HCT116 (cell line): ENCODE data around the gene CDK11A. TPM values are rescaled to one million over a fixed set of nuclear protein-coding genes. Genes with fewer than 3 reads are reported as not detected.
"Not testable (repeated sequence)": the region's sequence is repeated elsewhere in the genome, so short reads cannot be mapped to it uniquely, and the experiment has no call there.

Source experiments
- ATAC-seq: fragments of 200-7000 bp; cut with Tn5 transposase; 2 replicates; pipeline ENCODE4 v1.9.1; 2020; ENCODE audit warnings: mild to moderate bottlenecking, moderate library complexity
- BruUV-seq: library from RNA; stranded (reverse); fragments of 400-500 nt; replicated peaks from 2 replicates; lab custom pipeline; 2021; lab: Mats Ljungman, UMichigan
- CTCF ChIA-PET: fragments of 300-600 bp; sonication (Branson Sonifier 250); formaldehyde crosslinking; loops from one replicate; lab custom pipeline; 2021; ENCODE audit warnings: antibody characterized with exemption; lab: Charles Lee
- POLR2A ChIA-PET: fragments of 300-600, 350-600 bp; sonication (Branson Sonifier 250); formaldehyde crosslinking; loops from one replicate; lab custom pipeline; 2021; ENCODE audit warnings: antibody characterized with exemption; lab: Charles Lee
- RAD21 ChIA-PET, 2 experiments: fragments of 300-600 bp; sonication (Branson Sonifier 250); formaldehyde crosslinking; loops; one replicate each; lab custom pipeline; 2023; ENCODE audit warnings: low total read pairs in 2 of 2; ENCODE audit not compliant: uncharacterized antibody in 2 of 2, unreplicated experiment in 2 of 2, low non-redundant PET in 1 of 2; lab: Charles Lee
- DNase-seq: peaks from one replicate; pipeline ENCODE4 v3.0.0-alpha.2; 2010; ENCODE audit warnings: low read depth, low spot score
- H2AFZ ChIP-seq: fragments of 200-600 bp; shearing (Covaris generic), sonication (generic); 2 replicates; pipeline ENCODE4 v1.6.1; 2017; ENCODE audit warnings: low read depth, mixed run types, mixed read lengths, antibody characterized with exemption, low read length; ENCODE audit not compliant: poor library complexity, severe bottlenecking
- H3K27ac ChIP-seq: 2 replicates; pipeline ENCODE4 v1.5.1; 2012; ENCODE audit warnings: low read depth, low read length
- H3K27me3 ChIP-seq: fragments of 200-600 bp; sonication (generic); 2 replicates; pipeline ENCODE4 v1.6.1; 2016; ENCODE audit warnings: mixed run types, low read length, mixed read lengths; ENCODE audit not compliant: insufficient read depth
- H3K36me3 ChIP-seq, 2 experiments: fragments of 200-500 bp in 1 of 2; fragments of 200-600 bp in 1 of 2; sonication (Bioruptor generic) in 1 of 2; sonication (generic) in 1 of 2; 2 replicates each; pipeline versions ENCODE4 v1.5.1 to v1.6.1; 2014 to 2016; ENCODE audit warnings: low read length in 2 of 2, inconsistent platforms in 1 of 2, mixed read lengths in 1 of 2, mixed run types in 1 of 2; ENCODE audit not compliant: insufficient read depth in 2 of 2, control insufficient read depth in 1 of 2
- H3K4me1 ChIP-seq, 2 experiments: fragments of 200-600 bp in 1 of 2; sonication (generic) in 1 of 2; 2 replicates each; pipeline versions ENCODE4 v1.5.1 to v1.6.1; 2012 to 2017; ENCODE audit warnings: low read length in 2 of 2, inconsistent platforms in 1 of 2, mild to moderate bottlenecking in 1 of 2, mixed read lengths in 1 of 2, mixed run types in 1 of 2, moderate library complexity in 1 of 2; ENCODE audit not compliant: insufficient read depth in 2 of 2, control insufficient read depth in 1 of 2
- H3K4me2 ChIP-seq: fragments of 200-600 bp; sonication (generic); 2 replicates; pipeline ENCODE4 v1.6.1; 2017; ENCODE audit warnings: mixed run types, low read length, mixed read lengths
- H3K4me3 ChIP-seq, 2 experiments: fragments of 200-600 bp in 1 of 2; sonication (generic) in 1 of 2; replicated peaks in 1 of 2; 2 replicates each; pipeline ENCODE4 v1.5.1; 2011 to 2016; ENCODE audit warnings: low read length in 2 of 2, control low read depth in 1 of 2, low read depth in 1 of 2, mild to moderate bottlenecking in 1 of 2, mixed read lengths in 1 of 2, mixed run types in 1 of 2
- H3K79me2 ChIP-seq: fragments of 200-600 bp; sonication (generic); 2 replicates; pipeline ENCODE4 v1.6.1; 2017; ENCODE audit warnings: mild to moderate bottlenecking, mixed run types, low read length, moderate library complexity, mixed read lengths; ENCODE audit not compliant: insufficient read depth
- H3K9ac ChIP-seq: fragments of 200-600 bp; sonication (generic); 2 replicates; pipeline ENCODE4 v1.6.1; 2016; ENCODE audit warnings: low read length, mixed read lengths
- H3K9me2 ChIP-seq: fragments of 200-600 bp; sonication (generic), shearing (Covaris generic); 2 replicates; pipeline ENCODE4 v1.6.1; 2017; ENCODE audit warnings: mixed run types, mild to moderate bottlenecking, moderate library complexity; ENCODE audit not compliant: insufficient read depth
- H3K9me3 ChIP-seq, 2 experiments: fragments of 200-500 bp in 1 of 2; fragments of 200-600 bp in 1 of 2; sonication (Bioruptor generic) in 1 of 2; sonication (generic) in 1 of 2; 2 replicates each; pipeline ENCODE4 v1.6.1; 2014 to 2017; ENCODE audit warnings: low read length in 2 of 2, mixed read lengths in 2 of 2, inconsistent platforms in 1 of 2, low read depth in 1 of 2, mild to moderate bottlenecking in 1 of 2, mixed run types in 1 of 2, moderate library complexity in 1 of 2; ENCODE audit not compliant: control insufficient read depth in 1 of 2, insufficient read depth in 1 of 2
- H4K20me1 ChIP-seq: fragments of 200-600 bp; sonication (generic), shearing (Covaris generic); 2 replicates; pipeline ENCODE4 v1.6.1; 2017; ENCODE audit warnings: mixed run types, mild to moderate bottlenecking, moderate library complexity; ENCODE audit not compliant: insufficient read depth
- ATF3 ChIP-seq: IDR thresholded peaks from 2 replicates; pipeline ENCODE4 v1.6.1; 2012
- CBX3 ChIP-seq: IDR thresholded peaks from 2 replicates; pipeline ENCODE4 v1.6.1; 2012; ENCODE audit warnings: low read depth
- CTCF ChIP-seq, 3 experiments: fragments of 200-600 bp in 1 of 3; sonication (generic) in 1 of 3; IDR thresholded peaks in 2 of 3; conservative IDR thresholded peaks in 1 of 3; 2 replicates each; pipeline ENCODE4 v1.5.1; 2012 to 2017; ENCODE audit warnings: low read depth in 2 of 3, low read length in 2 of 3, antibody characterized with exemption in 1 of 3, borderline replicate concordance in 1 of 3, control low read depth in 1 of 3, mild to moderate bottlenecking in 1 of 3, mixed read lengths in 1 of 3, mixed run types in 1 of 3, moderate library complexity in 1 of 3; ENCODE audit not compliant: insufficient read depth in 1 of 3
- EGR1 ChIP-seq: IDR thresholded peaks from 2 replicates; pipeline ENCODE4 v1.6.1; 2012; ENCODE audit warnings: low read depth
- ELF1 ChIP-seq: IDR thresholded peaks from 2 replicates; pipeline ENCODE4 v1.6.1; 2012; ENCODE audit warnings: low read depth, borderline replicate concordance
- EZH2 ChIP-seq: fragments of 200-600 bp; sonication (generic); IDR thresholded peaks from 2 replicates; pipeline ENCODE4 v1.6.1; 2017; ENCODE audit warnings: antibody characterized with exemption, mixed run types
- MAX ChIP-seq: IDR thresholded peaks from 2 replicates; pipeline ENCODE4 v1.6.1; 2012
- POLR2AphosphoS5 ChIP-seq: IDR thresholded peaks from 2 replicates; pipeline ENCODE4 v1.6.1; 2011; ENCODE audit warnings: mild to moderate bottlenecking, low read depth, low read length, moderate library complexity
- REST ChIP-seq: IDR thresholded peaks from 2 replicates; pipeline ENCODE4 v1.6.1; 2012; ENCODE audit warnings: low read depth
- SIN3A ChIP-seq: IDR thresholded peaks from 2 replicates; pipeline ENCODE4 v1.6.1; 2012; ENCODE audit warnings: low read depth
- SP1 ChIP-seq: IDR thresholded peaks from 2 replicates; pipeline ENCODE4 v1.6.1; 2012; ENCODE audit warnings: low read depth
- SRF ChIP-seq: IDR thresholded peaks from 2 replicates; pipeline ENCODE4 v1.6.1; 2012; ENCODE audit warnings: low read depth
- TCF7L2 ChIP-seq: IDR thresholded peaks from 2 replicates; pipeline ENCODE4 v1.7.0; 2011; ENCODE audit warnings: borderline replicate concordance, inconsistent platforms; ENCODE audit not compliant: insufficient read depth, insufficient read length; ENCODE audit errors: extremely low read depth
- YY1 ChIP-seq: IDR thresholded peaks from 2 replicates; pipeline ENCODE4 v1.6.1; 2011; ENCODE audit warnings: low read length, low read depth, moderate library complexity, mild to moderate bottlenecking; ENCODE audit not compliant: insufficient replicate concordance; ENCODE audit errors: extremely low read depth
- ZNF274 ChIP-seq: fragments of 200-500 bp; sonication (Bioruptor generic); IDR thresholded peaks from 2 replicates; pipeline ENCODE4 v1.6.1; 2014; ENCODE audit warnings: mild to moderate bottlenecking, low read depth, low read length, inconsistent platforms
- intact Hi-C: fragments of 100-400 bp; cut with micrococcal nuclease; formaldehyde crosslinking; loops from 2 replicates; pipeline ENCODE4 v1.10.0; 2022
- total RNA-seq: library from RNA; stranded (reverse); gene quantifications from one replicate; pipeline ENCODE4 v1.2.1, GENCODE V29; 2021; ENCODE audit not compliant: unreplicated experiment

Gene CDK11A
- total RNA-seq, 1 experiment from 2014 or later: 61.0 TPM

- H3K27me3 ChIP-seq, H3K9me2 ChIP-seq, BruUV-seq, H3K79me2 ChIP-seq, H3K36me3 ChIP-seq, H3K4me2 ChIP-seq, H3K4me3 ChIP-seq, H3K9ac ChIP-seq, ATAC-seq, DNase-seq, H3K27ac ChIP-seq, CTCF ChIA-PET, H2AFZ ChIP-seq, H3K9me3 ChIP-seq, RAD21 ChIA-PET, intact Hi-C loops, H4K20me1 ChIP-seq, POLR2A ChIA-PET, H3K4me1 ChIP-seq: not testable (repeated sequence)
These were observed 1.9 kb upstream of the CDK11A start for GRCh38 chr1:1726088-1726487.

- no peak overlapping the region for H2AFZ ChIP-seq
- H3K9me2 ChIP-seq: no peaks in the 10 kb centered on the region
- DNase-seq: no peak
- H3K9ac ChIP-seq: no peak overlapping the region
- no peaks in the 10 kb centered on the region for H3K9me3 ChIP-seq
- CTCF ChIA-PET: no interaction called here
- peaks cover 10 to 17% of the 10 kb centered on the region in 2 experiments for H3K36me3 ChIP-seq
- no peak overlapping the region for H3K27ac ChIP-seq
- no peak overlapping the region for H3K4me3 ChIP-seq
- H4K20me1 ChIP-seq: no peaks in the 10 kb centered on the region
- no TSS peak for BruUV-seq
- RAD21 ChIA-PET: no interaction called here
- no peaks in the 10 kb centered on the region for H3K27me3 ChIP-seq
- TF ChIP-seq CBX3: no peak
- TF ChIP-seq SIN3A: no peak
- no peak for TF ChIP-seq YY1
- TF ChIP-seq ELF1: no peak
- no peak for TF ChIP-seq EZH2
- no peak for TF ChIP-seq MAX
- TF ChIP-seq ATF3: no peak
- no peak for TF ChIP-seq SRF
- no peak for TF ChIP-seq ZNF274
- TF ChIP-seq CTCF (IDR thresholded peaks at IDR 0.05 in 2 of 3, conservative IDR thresholded peaks at IDR 0.05 in 1 of 3; ENCODE audit: borderline replicate concordance in 1 of 3, insufficient read depth in 1 of 3, low read depth in 2 of 3, low read length in 2 of 3): no peak
- no peak for TF ChIP-seq TCF7L2
- no peak for TF ChIP-seq SP1
- no peak for TF ChIP-seq POLR2AphosphoS5
- no peak for TF ChIP-seq REST
- TF ChIP-seq EGR1: no peak
- no peak overlapping the region for H3K4me2 ChIP-seq
- peaks cover 10% of the 10 kb centered on the region for H3K79me2 ChIP-seq
- ATAC-seq: no peak
- intact Hi-C loops: loop anchor here (5.0 kb wide), 1 partner anchor 64 kb away; the partner anchor contains the start of gene CDK11B
- H3K4me1 ChIP-seq: no peaks in the 10 kb centered on the region
- POLR2A ChIA-PET: no interaction called here
These were observed 3.0 kb downstream of the CDK11A start for GRCh38 chr1:1721201-1721600.
